ENCODE results near the gene FAM222A. TPM values are rescaled to one million over a fixed set of nuclear protein-coding genes. Genes with fewer than 3 reads are reported as not detected.

FAM222A gene
- polyA plus RNA-seq, 10 donors: 4.6 to 8.1 (median 6.4) TPM

- no peak for DNase-seq
These were observed 57.4 kb downstream of the FAM222A start for GRCh38 chr12:109770861-109771670.

DNA sequence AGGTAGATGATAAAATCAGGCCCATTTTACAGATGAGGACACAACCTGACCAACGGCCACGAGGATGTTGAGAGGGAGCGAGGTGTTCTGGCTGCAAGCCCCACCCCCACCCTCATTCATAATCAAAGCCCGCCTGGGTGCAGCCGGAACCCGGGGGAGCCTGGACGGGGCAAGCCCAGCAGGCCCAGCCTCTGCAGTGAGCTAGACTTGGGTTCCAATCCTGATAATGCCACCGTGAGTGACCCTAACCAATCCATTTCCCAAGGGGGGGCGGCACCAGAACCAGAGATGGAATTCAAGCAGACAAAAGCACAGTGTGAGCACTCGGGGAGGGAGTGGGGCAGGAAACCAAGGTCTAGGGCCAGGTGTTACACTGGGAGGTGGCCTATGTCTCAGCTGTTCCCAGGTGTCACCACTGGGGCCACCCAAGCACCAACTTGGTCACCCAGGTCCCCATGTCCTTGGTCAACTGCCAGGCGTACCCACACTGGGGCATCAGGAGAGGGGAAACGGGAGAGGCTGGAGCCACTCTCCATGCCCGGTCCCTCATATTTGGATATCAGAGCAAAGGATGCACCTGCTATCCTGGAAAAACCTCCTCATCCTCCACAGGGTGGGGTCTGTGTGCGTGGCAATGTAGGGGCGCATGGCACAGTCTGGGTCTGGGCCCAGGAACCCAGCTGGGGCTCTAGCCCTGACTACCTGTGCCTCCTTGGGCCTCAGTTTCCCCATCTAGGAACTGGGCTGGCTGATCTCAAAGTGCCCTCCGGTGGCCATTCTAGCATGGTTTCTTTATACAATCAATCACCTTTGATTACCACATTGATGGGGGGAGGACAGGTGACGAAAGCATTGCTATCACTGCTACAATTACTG, 58.4 kb downstream of the FAM222A start:
- DNase-seq: no peak

DNA sequence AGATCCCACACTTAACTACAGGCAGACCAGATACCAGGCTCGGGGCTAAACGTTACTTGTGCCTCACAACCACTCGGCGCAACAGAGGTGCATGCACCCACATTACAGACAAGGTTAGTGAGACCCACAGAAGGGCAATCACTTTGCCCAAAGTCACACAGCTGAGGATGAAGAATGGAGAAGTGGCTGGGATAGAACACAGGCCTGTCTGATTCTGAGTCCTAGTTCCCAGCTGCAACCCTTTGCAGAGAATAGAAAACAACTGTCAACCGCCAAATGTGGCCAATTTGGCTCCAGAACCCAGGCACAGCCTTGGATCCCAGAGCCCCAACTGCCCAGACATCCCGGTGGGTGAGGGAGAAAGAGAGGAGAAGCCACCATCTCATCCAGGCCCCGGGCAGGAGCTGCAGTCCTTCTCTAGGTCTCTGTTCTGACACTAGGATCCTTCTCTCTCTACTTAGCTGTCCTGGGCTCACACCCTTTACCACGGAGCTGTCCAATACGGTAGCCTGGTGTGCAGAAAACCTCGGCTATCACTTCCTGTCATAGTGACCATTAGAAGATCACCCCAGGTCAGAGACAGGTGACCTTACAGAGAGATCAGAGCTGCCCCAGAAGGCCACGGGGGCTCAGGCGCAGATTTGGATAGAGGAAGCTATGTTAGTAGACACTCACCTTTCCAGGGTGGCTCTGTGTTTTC, 59.1 kb downstream of the FAM222A start:
- DNase-seq: no peak

GRCh38 chr12:109773384-109774011, 59.9 kb downstream of the FAM222A start:
- DNase-seq: no peak

GRCh38 chr12:109775172-109775881, 61.7 kb downstream of the FAM222A start:
- DNase-seq: peak; percentile 48 to 78 (median 64)

DNA sequence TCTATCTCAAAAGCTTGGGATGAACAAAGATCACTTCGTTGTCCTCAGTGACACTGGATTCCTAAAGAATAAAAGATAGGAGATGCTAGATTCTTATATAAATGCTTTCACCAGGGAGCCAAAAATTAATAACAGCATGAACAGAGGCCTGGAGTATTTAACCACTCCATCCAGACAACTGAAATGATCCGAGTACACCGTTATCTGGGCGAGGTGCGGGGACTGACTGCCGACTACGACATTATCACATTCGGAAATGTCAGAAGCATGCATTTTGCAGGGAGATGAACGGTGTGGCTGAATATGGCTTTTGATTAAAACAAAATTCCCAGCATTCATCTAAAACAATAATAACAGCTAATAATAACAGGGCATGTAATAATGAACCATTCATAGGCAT, 63.0 kb downstream of the FAM222A start:
- DNase-seq: no peak

GRCh38 chr12:109777544-109777943, 63.9 kb downstream of the FAM222A start:
- no peak for DNase-seq

DNA sequence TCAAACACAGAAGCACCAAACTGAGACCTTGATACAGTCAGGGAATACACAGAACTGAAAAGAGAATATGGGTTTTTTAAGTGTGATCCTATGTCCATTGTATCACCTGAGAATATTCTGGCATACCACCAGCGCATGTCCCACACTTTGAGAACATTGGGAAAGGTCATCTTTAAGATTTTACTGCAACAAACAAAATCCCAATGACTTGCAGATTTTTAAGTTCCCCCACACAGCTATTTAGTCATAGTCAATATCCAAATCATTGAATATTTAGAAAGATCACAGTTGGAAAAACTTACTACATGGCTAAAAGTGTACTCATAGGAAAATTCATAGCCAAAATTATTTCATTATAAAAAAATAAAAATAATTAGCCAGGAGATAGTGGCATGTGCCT, 65.1 kb downstream of the FAM222A start:
- DNase-seq: no peak

- no peak for DNase-seq
These were observed 65.8 kb downstream of the FAM222A start for GRCh38 chr12:109779382-109779781.

- DNase-seq: no peak
These were observed 68.2 kb downstream of the FAM222A start for GRCh38 chr12:109781668-109782325.

- no peak for DNase-seq
These were observed 68.7 kb downstream of the FAM222A start for GRCh38 chr12:109782326-109782703.

GRCh38 chr12:109783135-109783964, 69.7 kb downstream of the FAM222A start:
- DNase-seq: no peak

DNA sequence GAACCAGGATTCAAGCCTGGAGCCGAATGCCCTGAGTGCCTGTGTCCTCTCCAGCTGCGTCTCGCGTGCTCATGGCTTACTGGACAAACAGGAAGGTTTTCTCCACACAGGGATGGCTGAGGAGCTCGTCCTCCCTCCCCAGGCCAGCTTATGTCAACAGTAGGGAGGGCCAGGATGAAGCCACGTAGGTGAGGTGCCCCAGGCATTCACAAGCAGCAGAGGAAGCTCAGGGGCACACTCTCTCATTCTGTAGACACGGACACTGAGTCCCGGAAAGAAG, 70.3 kb downstream of the FAM222A start:
- DNase-seq: no peak

DNA sequence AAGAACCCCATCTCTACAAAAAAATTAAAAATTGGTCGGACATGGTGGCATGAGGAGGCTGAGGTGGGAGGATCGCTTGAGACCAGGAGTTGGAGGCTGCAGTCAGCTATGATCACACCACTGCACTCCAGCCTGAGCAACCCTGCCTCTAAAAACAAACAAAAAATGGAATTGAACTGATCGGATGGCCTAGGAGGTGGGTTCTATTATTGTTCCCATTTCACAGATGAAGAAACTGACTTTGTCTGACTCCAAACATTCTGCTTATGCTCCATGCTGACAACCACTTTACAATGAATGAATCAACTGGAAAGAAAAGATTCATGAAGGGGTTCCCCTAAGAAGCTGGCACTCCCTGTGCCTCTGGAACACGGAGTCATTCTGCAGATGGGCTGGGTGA, 72.2 kb downstream of the FAM222A start:
- DNase-seq: no peak

- no peak for DNase-seq
These were observed 73.2 kb downstream of the FAM222A start for GRCh38 chr12:109786799-109787198.

GRCh38 chr12:109789526-109790048, 76.0 kb downstream of the FAM222A start:
- DNase-seq: no peak

DNA sequence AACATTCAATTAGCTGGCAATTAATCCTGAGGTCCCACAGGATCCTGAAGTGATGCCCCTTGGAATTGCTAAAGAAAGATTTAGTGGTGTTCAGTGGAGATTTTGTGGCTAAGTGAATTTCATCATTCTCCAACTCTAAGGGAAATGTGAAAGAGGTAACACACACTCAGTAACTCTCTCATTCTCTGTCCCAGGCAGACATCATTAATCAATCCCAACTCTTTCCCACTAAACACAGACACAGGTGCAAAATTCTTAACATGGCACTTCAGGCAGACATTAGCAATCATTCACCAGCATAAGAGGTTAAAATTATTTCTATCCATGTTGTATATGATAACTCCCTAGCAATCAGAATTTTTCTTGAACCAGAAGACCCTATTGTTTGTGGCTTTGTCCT, 79.4 kb downstream of the FAM222A start:
- no peak for DNase-seq

GRCh38 chr12:109793411-109793810, 79.8 kb downstream of the FAM222A start:
- DNase-seq: no peak

DNA sequence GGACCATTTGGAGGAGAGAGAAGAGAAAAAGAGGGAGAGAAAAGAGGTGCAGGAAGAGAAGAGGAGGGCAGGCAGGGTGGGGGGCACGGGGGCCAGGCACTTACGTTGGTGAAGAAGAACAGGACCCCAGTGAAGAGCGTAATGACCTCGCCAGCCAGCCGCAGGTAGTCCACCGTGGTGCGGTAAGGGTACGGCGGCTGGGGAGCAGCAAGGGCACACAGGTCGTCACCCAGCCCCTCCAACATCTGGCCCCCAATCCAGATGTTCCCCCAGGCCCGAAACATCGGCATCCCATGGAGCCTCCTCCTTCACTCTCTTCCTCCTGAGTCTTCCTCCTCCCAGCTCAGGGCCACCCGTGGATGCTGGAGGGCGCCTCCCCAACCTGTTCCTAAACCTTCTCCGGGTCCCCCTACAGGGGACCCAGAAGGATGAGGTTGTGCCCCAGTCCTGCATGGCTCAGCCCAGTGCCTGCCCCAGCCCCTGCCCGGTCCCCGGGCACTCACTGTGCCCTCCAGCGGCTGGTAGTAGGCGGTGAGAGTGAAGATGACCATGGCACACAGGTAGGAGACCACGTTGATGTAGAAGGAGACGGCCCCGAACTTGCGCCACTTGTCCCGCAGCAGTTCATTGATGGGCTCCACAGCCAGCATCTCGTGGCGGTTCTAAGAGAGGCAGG, 80.3 kb downstream of the FAM222A start:
- DNase-seq: no peak

Measured in muscle of back (tissue), 11 donors.